Endothelial cell (in vitro differentiated cells): Measurements from ENCODE around the gene SNX11. TPM values are rescaled to one million over a fixed set of nuclear protein-coding genes. Genes with fewer than 3 reads are reported as not detected.

Source experiments
- DNase-seq: peaks from one replicate; pipeline ENCODE4 v3.0.0; 2021; ENCODE audit warnings: low spot score
- H3K27ac Mint-ChIP-seq: one replicate; pipeline ENCODE4 v1.8.0; 2021; ENCODE audit warnings: mixed read lengths, inconsistent platforms; ENCODE audit not compliant: unreplicated experiment
- H3K27me3 Mint-ChIP-seq: one replicate; pipeline ENCODE4 v1.8.0; 2021; ENCODE audit warnings: mild to moderate bottlenecking, moderate library complexity, mixed read lengths, inconsistent platforms; ENCODE audit not compliant: unreplicated experiment
- H3K36me3 Mint-ChIP-seq: one replicate; pipeline ENCODE4 v1.8.0; 2021; ENCODE audit warnings: mild to moderate bottlenecking, low read depth, mixed read lengths, inconsistent platforms; ENCODE audit not compliant: unreplicated experiment
- H3K4me1 Mint-ChIP-seq: one replicate; pipeline ENCODE4 v1.8.0; 2021; ENCODE audit warnings: mild to moderate bottlenecking, mixed read lengths, inconsistent platforms; ENCODE audit not compliant: unreplicated experiment
- H3K4me3 Mint-ChIP-seq: one replicate; pipeline ENCODE4 v1.8.0; 2021; ENCODE audit warnings: mild to moderate bottlenecking, mixed read lengths, inconsistent platforms; ENCODE audit not compliant: unreplicated experiment
- H3K9me3 Mint-ChIP-seq: one replicate; pipeline ENCODE4 v1.8.0; 2021; ENCODE audit warnings: mixed read lengths, inconsistent platforms; ENCODE audit not compliant: unreplicated experiment
- CTCF ChIP-seq: fragments of 200-600 bp; sonication (generic); IDR thresholded peaks from one replicate; pipeline ENCODE4 v1.5.0; 2021; ENCODE audit warnings: antibody characterized with exemption; ENCODE audit not compliant: unreplicated experiment
- total RNA-seq: library from RNA; stranded (reverse); fragmentation: NEBNext Ultra II Directional; extraction: Animal tissue kit (Norgen Biotek cat#: 25700); gene quantifications from one replicate; pipeline ENCODE4 v1.2.1, GENCODE V29; 2021; ENCODE audit not compliant: unreplicated experiment

SNX11 gene
- total RNA-seq, 1 donor from 2014 or later = 16.6 TPM

- no peak for DNase-seq
- TF ChIP-seq CTCF = no peak
- H3K36me3 Mint-ChIP-seq = peaks cover 4% of the 10 kb centered on the region
- no peaks in the 10 kb centered on the region for H3K9me3 Mint-ChIP-seq
- H3K4me3 Mint-ChIP-seq = no peak overlapping the region
- peaks cover 14% of the 10 kb centered on the region for H3K4me1 Mint-ChIP-seq
- H3K27me3 Mint-ChIP-seq = peaks cover 3% of the 10 kb centered on the region
- H3K27ac Mint-ChIP-seq = no peak overlapping the region
These were observed 3.1 kb upstream of the SNX11 start for GRCh38 chr17:48104440-48104839.

GRCh38 chr17:48106802-48107136 lies 797 bp upstream of the SNX11 start:
- H3K36me3 Mint-ChIP-seq = peaks cover 3% of the 10 kb centered on the region
- TF ChIP-seq CTCF = no peak
- peaks cover 4% of the 10 kb centered on the region for H3K27me3 Mint-ChIP-seq
- H3K4me3 Mint-ChIP-seq = peak overlapping the region; percentile 90
- H3K27ac Mint-ChIP-seq = no peak overlapping the region
- no peak for DNase-seq
- peaks cover 16% of the 10 kb centered on the region for H3K4me1 Mint-ChIP-seq
- H3K9me3 Mint-ChIP-seq = no peaks in the 10 kb centered on the region

DNA sequence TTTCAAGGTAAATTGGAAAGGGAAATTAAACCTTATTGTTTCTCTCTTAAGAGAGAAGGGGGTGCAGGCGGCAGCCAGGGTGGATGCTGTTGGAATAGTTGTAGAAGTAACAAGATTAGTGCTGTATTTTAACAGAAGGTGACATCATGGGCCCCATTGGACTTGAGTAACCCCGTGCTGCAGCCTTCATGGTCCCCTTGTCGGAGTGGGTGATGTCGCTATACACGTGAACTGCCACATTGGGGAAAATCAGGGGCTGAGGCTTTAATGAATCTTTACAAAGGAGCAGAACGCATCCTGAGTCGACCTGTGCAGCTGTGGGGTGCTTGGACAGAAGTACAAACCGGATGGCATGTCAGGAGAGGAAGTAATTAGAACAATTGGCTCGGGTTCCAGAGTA lies 3.2 kb downstream of the SNX11 start:
- DNase-seq = no peak
- no peak overlapping the region for H3K27ac Mint-ChIP-seq

GRCh38 chr17:48111937-48112241 lies 4.3 kb downstream of the SNX11 start:
- Mint-ChIP-seq H3K36me3 (no peaks in the 10 kb centered on the region), H3K27ac (no peak overlapping the region), H3K4me1 (peaks cover 16% of the 10 kb centered on the region), H3K4me3 (no peak overlapping the region), H3K9me3 (no peaks in the 10 kb centered on the region), H3K27me3 (peaks cover 4% of the 10 kb centered on the region)
- TF ChIP-seq CTCF = no peak
- DNase-seq = no peak

More for the DNA sequence above, 3.2 kb downstream of the SNX11 start:
- H3K4me1 Mint-ChIP-seq = peaks cover 16% of the 10 kb centered on the region
- H3K4me3 Mint-ChIP-seq = no peak overlapping the region
- H3K27me3 Mint-ChIP-seq = peaks cover 4% of the 10 kb centered on the region
- H3K36me3 Mint-ChIP-seq = no peaks in the 10 kb centered on the region
- H3K9me3 Mint-ChIP-seq = no peaks in the 10 kb centered on the region
- no peak for TF ChIP-seq CTCF

DNA sequence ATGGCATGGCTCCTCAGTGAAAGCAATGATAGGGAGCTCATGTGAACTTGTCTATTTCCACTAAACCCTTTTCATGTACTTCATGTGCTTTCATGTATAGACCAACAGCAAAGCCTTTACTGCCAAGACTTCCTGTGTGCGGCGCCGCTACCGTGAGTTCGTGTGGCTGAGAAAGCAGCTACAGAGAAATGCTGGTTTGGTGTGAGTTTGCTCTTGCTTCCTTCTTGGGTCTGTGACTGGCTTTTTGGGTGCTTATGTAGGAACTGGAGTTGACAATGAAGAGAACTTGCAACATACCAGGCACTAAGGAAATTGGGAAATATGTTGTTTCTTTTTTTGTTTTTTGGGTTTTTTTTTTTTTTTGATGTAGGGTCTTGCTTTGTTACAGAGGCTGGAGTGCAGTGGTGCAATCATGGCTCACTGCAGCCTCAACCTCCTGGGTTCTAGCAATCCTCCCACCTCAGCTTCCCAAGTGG lies 5.7 kb downstream of the SNX11 start:
- Mint-ChIP-seq H3K9me3 (no peaks in the 10 kb centered on the region), H3K4me3 (no peak overlapping the region), H3K36me3 (no peaks in the 10 kb centered on the region), H3K27ac (no peak overlapping the region), H3K27me3 (peaks cover 4% of the 10 kb centered on the region), H3K4me1 (peaks cover 10% of the 10 kb centered on the region)
- DNase-seq = no peak
- TF ChIP-seq CTCF = no peak
